ENCODE data around the gene DHRSX.
"Not testable (repeated sequence)": the region's sequence is repeated elsewhere in the genome, so short reads cannot be mapped to it uniquely, and the experiment has no call there.

Gene DHRSX

DNA sequence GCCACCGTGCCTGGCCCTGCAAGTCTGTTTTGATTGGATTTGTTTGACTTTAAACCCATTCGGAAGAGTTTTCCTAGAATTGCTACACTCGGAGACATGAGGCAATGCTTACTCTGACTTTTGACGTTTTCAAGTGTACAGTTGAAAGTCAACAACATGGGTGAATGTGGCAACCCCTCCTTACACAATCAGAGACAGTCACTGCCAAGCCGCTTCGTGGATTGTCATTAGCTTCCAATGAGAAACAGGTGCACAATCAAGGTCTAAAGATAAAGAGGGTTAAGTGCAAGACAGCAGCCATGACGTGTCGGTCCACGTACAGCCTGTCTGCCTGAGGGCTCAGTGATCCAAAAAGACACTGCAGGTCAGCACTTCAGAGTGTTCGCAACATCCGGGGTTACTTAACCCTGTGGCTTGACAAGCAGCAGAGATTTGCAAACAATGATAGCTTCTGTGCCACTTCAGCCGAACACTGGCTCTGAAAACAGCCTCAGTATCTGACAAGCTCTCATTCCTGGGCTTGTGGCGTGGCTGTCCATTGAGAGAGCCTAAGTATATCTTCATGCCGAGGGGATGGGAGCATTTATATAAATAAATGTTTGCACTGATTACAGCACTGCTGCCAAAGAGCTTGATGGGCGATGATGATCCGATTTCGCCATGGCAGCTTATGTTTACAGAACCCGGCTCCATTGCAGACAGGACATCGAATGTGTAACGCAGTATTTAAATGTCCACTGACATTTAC, 180.0 kb downstream of the DHRSX start:
- Mint-ChIP-seq H3K36me3 (peaks cover 22% of the 10 kb centered on the region), H3K4me1 (ENCODE audit: low read depth) (no peaks in the 10 kb centered on the region), H3K9me3 (ENCODE audit: low read depth) (peaks cover 6% of the 10 kb centered on the region), H3K27ac (no peak overlapping the region), H3K27me3 (no peaks in the 10 kb centered on the region), H3K4me3 (no peak overlapping the region)

DNA sequence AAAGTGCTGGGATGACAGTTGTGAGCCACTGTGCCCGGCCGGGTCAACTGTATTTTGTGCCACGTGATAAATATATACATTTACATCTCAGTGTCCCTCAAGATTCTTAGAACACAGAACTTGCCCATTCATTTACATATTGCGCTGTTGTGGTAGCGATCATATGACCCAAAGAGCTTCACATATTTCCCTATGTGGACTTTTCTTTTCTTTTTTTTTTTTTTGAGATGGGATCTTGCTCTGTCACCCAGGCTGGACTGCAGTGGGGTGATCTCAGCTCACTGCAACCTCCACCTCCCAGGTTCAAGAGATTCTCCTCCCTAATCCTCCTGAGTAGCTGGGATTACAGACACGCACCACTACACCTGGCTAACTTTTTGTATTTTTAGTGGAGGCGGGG, 180.7 kb downstream of the DHRSX start:
- H3K4me1 Mint-ChIP-seq (ENCODE audit: low read depth): no peaks in the 10 kb centered on the region
- no peak overlapping the region for H3K27ac Mint-ChIP-seq
- H3K4me3 Mint-ChIP-seq: no peak overlapping the region
- no peaks in the 10 kb centered on the region for H3K27me3 Mint-ChIP-seq
- peaks cover 18% of the 10 kb centered on the region for H3K36me3 Mint-ChIP-seq
- H3K9me3 Mint-ChIP-seq (ENCODE audit: low read depth): peaks cover 4% of the 10 kb centered on the region

DNA sequence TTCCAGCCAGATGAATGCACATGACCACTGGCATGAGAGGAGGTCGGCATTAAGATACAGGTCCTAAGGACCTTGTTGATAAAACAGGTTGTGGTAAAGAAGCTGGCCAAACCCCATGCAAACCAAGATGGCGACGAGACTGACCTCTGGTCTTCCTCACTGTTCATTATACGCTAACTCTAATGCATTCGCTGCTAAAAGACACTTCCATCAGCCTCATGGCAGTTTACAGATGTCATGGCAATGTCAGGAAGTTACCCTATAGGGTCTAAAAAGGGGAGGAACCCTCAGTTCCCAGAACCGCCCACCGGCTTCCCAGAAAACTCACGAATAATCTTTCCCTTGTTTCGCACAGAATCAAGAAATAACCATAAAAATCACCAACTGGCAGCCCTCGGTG, 182.4 kb downstream of the DHRSX start:
- no peak overlapping the region for H3K4me3 Mint-ChIP-seq
- H3K27ac Mint-ChIP-seq: no peak overlapping the region
- H3K9me3 Mint-ChIP-seq (ENCODE audit: low read depth): peaks cover 4% of the 10 kb centered on the region
- H3K27me3 Mint-ChIP-seq: no peaks in the 10 kb centered on the region
- H3K36me3 Mint-ChIP-seq: peaks cover 16% of the 10 kb centered on the region
- H3K4me1 Mint-ChIP-seq (ENCODE audit: low read depth): no peaks in the 10 kb centered on the region

DNA sequence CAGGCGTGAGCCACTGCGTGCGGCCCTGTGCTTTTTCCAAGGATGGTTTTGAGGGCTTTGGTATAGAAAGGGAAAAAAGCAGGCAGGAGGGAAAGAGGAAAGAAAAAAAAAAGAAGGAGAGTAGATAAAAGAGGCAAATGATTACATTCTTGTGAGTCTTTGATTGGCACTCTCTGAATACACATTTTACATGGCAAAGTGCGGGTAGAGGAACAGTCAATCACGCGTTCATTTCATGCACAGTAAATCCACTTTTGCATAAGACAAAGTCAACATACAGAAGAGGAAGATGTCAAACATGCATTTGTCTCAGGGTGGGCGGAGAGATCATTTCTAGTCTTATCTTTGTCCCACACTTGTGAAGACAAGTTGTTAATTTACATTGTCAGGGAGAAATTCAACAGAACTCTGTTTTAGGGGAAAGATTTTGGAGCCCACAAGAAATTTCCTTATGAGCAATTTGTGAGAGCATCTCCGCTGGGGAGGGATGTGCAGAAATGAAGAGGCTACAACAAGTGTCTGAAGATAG, 183.2 kb downstream of the DHRSX start:
- no peaks in the 10 kb centered on the region for H3K9me3 Mint-ChIP-seq (ENCODE audit: low read depth)
- no peak overlapping the region for H3K27ac Mint-ChIP-seq
- H3K4me1 Mint-ChIP-seq (ENCODE audit: low read depth): no peaks in the 10 kb centered on the region
- H3K27me3 Mint-ChIP-seq: no peaks in the 10 kb centered on the region
- no peak overlapping the region for H3K4me3 Mint-ChIP-seq
- peaks cover 16% of the 10 kb centered on the region for H3K36me3 Mint-ChIP-seq

DNA sequence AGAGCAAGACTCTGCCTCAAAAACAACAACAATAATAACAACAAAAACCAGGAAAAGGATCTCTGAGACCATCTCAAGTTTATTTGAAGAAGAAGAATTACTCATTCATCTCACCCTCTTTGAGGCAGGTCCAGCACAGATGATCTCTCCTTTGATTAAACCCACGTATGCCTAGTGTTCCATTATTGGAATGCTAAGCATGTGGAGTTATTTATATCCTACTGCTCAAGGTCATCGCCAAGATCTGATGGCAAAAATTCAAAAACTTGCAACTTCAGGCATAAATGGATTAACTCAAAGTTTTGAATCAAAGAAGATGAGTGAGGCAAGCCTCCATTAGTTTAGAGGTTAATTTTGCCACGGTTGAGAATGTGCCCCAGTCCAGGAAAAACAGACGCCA, 184.2 kb downstream of the DHRSX start:
- Mint-ChIP-seq H3K27ac (no peak overlapping the region), H3K9me3 (ENCODE audit: low read depth) (no peaks in the 10 kb centered on the region), H3K4me3 (no peak overlapping the region), H3K4me1 (ENCODE audit: low read depth) (no peaks in the 10 kb centered on the region), H3K36me3 (peaks cover 15% of the 10 kb centered on the region), H3K27me3 (no peaks in the 10 kb centered on the region)

DNA sequence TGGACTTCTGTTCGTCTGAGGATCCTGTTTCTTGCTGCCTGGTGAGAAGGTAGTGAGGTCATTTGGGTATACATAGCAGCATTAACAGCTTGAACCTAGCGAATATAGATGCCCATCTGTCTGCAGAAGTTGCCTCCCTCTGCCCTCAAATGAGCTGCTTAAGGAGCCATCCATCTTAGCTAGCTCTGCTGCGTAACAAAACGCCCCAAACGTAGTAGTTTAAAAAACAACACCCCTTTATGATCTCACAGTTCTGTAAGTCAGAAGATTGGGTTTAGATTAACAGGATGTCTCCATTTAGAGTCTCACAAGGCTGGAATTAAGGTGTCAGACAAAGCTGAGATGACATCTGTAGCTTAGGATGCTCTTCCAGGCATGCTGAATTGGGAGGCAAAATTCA, 185.3 kb downstream of the DHRSX start:
- H3K27me3 Mint-ChIP-seq: no peaks in the 10 kb centered on the region
- H3K9me3 Mint-ChIP-seq (ENCODE audit: low read depth): no peaks in the 10 kb centered on the region
- H3K4me3 Mint-ChIP-seq: no peak overlapping the region
- H3K27ac Mint-ChIP-seq: no peak overlapping the region
- peaks cover 20% of the 10 kb centered on the region for H3K36me3 Mint-ChIP-seq
- no peaks in the 10 kb centered on the region for H3K4me1 Mint-ChIP-seq (ENCODE audit: low read depth)

DNA sequence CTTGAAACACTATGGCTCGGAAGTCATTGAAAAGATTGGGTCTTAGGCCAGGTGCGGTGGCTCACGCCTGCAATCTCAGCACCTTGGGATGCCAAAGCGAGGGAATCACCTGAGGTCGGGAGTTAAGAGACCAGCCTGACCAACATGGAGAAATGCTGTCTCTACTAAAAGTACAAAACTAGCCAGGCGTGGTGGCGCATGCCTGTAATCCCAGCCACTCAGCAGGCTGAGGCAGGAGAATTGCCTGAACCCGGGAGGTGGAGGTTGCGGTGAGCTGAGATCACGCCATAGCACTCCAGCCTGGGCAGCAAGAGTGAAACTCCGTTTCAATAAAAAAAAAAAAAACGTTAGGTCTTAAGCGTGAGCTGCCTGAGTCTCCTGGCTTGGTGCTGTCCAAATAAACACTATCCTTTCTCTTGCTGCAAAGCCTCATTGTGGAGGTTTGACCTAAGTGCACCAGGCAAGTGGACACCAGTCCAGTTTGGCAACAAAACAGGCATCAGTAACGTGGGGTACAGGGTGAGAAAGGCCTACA, 185.9 kb downstream of the DHRSX start:
- Mint-ChIP-seq H3K27me3 (no peaks in the 10 kb centered on the region), H3K9me3 (ENCODE audit: low read depth) (no peaks in the 10 kb centered on the region), H3K4me3 (no peak overlapping the region), H3K36me3 (peaks cover 23% of the 10 kb centered on the region), H3K27ac (no peak overlapping the region), H3K4me1 (ENCODE audit: low read depth) (no peaks in the 10 kb centered on the region)

DNA sequence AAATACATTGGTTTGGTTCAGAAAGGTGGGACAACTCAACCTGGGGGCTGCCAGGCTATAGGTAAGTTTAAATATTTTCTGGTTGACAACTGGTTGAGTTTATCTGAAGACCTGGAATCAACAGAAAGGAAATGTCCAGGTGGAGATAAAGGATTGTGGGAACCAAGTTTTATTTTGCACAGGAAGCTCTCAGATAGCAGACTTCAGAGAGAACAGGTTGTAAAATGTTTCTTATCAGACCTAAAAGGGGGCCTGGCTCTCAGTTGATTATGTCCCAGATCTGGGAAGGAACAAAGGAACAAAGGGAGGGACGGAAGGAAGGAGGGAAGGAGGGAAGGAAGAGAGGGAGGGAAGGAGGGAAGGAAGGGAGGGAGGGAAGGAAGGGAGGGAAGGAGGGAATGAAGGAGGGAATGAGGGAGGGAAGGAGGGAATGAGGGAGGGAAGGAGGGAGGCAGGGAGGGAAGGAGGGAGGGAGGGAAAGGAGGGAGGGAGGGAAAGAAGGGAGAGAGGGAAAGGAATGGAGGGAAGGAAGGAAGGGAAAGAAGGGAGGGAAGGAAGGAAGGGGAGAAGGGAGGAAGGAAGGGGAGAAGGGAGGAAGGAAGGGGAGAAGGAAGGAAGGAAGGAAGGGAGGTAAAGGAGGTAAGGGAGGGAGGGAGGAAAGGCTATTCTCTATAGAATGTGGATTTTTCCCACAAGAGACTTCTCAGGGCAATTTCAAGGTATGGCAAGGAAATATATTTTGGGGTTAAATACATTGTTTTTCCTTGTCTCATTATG, 186.7 kb downstream of the DHRSX start:
- Mint-ChIP-seq H3K36me3 (peaks cover 23% of the 10 kb centered on the region), H3K4me3 (no peak overlapping the region), H3K4me1 (ENCODE audit: low read depth) (no peaks in the 10 kb centered on the region), H3K27me3 (no peaks in the 10 kb centered on the region), H3K9me3 (ENCODE audit: low read depth) (no peaks in the 10 kb centered on the region), H3K27ac (no peak overlapping the region)

DNA sequence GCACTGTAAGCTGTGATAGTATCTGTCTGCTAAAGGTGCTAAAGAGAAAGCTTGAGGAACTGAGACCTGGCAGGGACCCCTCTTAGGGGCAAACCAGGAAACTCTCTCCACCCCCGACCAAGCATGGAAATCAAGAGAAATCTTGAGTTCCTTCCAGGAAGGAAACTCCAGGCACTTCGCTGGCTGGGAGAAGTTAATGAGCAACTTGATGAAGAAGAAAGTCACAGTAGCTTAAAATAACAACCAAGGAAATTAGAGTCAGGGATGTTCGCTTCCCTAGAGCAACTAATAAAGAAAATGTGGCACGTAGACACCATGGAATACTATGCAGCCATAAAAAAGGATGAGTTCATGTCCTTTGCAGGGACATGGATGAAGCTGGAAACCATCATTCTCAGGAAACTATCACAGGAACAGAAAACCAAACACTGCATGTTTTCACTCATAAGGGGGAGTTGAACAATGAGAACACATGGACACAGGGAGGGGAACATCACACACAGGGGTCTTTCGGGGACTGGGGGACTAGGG, 188.7 kb downstream of the DHRSX start:
- H3K9me3 Mint-ChIP-seq (ENCODE audit: low read depth); H3K27me3 Mint-ChIP-seq; H3K4me3 Mint-ChIP-seq; H3K27ac Mint-ChIP-seq; H3K4me1 Mint-ChIP-seq (ENCODE audit: low read depth): not testable (repeated sequence)
- H3K36me3 Mint-ChIP-seq: peaks cover 21% of the 10 kb centered on the region

DNA sequence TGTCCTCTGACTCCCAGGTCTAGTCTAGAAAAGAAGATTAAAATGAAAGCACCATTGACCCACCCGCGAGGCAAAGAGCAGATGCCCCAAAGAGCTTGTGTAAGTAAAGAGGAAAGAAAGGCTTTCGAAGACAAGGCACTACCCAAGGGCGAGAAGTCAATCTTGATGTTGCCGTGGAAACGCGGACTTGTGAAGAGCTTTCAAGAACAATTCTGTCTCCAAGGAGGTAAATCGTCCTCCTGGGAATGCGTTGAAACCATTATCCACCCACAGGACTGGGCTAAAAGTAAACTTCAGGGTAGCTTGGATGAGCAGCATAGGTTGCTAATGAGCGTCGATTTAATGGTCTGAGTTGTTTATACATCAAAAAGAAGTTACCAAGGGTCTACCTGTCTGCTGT, 189.3 kb downstream of the DHRSX start:
- Mint-ChIP-seq H3K27ac (no peak overlapping the region), H3K27me3 (no peaks in the 10 kb centered on the region), H3K4me3 (no peak overlapping the region), H3K4me1 (ENCODE audit: low read depth) (no peaks in the 10 kb centered on the region), H3K9me3 (ENCODE audit: low read depth) (no peaks in the 10 kb centered on the region), H3K36me3 (peaks cover 25% of the 10 kb centered on the region)

DNA sequence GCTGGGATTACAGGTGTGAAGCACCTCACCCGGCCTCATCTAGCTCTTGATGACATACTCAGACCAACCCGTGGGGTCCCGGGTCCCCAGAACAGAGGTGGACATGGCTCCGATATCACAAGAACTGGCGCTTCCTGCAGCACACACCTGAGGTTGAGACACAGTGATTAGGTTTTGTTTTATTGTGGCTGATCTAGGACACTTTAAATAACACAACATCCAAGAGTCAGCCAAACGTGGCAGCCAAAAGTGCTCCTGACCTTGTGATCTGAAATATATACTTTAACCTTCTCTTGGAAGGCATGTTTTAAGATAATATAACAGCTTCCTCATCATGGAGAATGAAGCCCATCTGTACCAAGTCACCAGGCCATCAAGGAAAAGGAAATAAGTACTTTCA, 198.9 kb downstream of the DHRSX start:
- Mint-ChIP-seq H3K27me3 (no peaks in the 10 kb centered on the region), H3K36me3 (peaks cover 30% of the 10 kb centered on the region), H3K4me1 (ENCODE audit: low read depth) (no peaks in the 10 kb centered on the region), H3K4me3 (no peak overlapping the region), H3K9me3 (ENCODE audit: low read depth) (peaks cover 7% of the 10 kb centered on the region), H3K27ac (no peak overlapping the region)

DNA sequence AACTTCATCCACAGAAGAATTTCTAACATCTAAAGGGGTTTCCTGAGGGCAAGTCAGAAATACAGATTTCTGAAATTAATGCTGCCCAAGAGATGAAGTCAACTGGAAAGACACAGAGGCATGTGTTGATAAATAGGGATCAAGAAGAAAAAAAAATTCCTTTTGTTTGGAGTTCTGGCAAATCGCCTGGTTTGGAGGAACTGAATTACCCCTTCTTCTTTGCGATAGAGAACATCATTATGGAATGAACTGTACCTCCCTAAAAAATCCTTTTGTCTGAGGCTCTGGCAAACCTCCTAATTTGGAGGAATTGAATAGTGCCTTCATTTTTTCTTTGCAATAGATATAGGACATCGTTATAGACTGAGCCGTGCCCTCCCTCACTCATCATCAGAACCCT, 200.9 kb downstream of the DHRSX start:
- H3K27ac Mint-ChIP-seq: no peak overlapping the region
- H3K27me3 Mint-ChIP-seq: no peaks in the 10 kb centered on the region
- no peak overlapping the region for H3K4me3 Mint-ChIP-seq
- H3K4me1 Mint-ChIP-seq (ENCODE audit: low read depth): no peaks in the 10 kb centered on the region
- peaks cover 16% of the 10 kb centered on the region for H3K36me3 Mint-ChIP-seq
- peaks cover 9% of the 10 kb centered on the region for H3K9me3 Mint-ChIP-seq (ENCODE audit: low read depth)

DNA sequence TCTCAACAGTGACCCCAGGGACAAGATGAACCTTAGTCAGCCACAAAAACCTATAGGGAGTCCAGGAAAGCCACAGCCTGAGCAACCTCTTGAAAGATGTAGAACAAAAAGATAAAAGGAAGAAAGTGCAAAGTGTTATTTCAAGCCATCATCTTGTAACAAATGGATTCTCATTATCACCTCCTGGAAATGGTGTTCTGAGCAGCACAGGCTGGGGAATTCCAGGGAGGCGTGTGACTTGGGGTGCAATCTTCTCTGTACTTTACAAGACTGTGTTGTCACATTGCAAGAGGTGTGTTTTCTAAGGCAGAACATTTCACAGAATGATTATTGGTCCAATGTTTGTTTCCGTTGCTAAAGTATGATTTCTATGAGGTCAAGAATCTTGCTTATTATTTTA, 214.0 kb downstream of the DHRSX start:
- Mint-ChIP-seq H3K4me1 (ENCODE audit: low read depth) (no peaks in the 10 kb centered on the region), H3K27ac (no peak overlapping the region), H3K4me3 (no peak overlapping the region), H3K27me3 (no peaks in the 10 kb centered on the region), H3K36me3 (peaks cover 44% of the 10 kb centered on the region), H3K9me3 (ENCODE audit: low read depth) (no peaks in the 10 kb centered on the region)

DNA sequence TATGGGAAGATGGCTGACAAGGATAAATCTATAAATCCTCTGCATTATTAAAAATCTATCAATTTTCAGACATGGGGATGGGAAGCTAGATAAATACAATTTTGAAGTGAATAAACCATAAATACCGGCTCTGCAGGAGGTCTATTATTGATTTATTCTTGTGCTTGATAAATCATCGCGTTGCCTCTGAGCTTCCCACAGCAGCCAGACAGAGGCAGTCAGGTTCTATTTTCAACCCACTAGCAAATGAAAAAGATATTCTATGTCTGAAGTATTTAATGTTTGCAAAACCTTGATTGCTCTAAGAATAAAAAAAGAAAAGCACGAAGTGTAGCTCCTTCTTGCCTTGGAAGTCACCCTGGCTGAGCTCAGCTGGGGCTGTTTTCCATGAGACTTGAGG, 216.2 kb downstream of the DHRSX start:
- H3K4me3 Mint-ChIP-seq: no peak overlapping the region
- H3K9me3 Mint-ChIP-seq (ENCODE audit: low read depth): no peaks in the 10 kb centered on the region
- H3K27me3 Mint-ChIP-seq: no peaks in the 10 kb centered on the region
- peaks cover 30% of the 10 kb centered on the region for H3K36me3 Mint-ChIP-seq
- no peak overlapping the region for H3K27ac Mint-ChIP-seq
- no peaks in the 10 kb centered on the region for H3K4me1 Mint-ChIP-seq (ENCODE audit: low read depth)

DNA sequence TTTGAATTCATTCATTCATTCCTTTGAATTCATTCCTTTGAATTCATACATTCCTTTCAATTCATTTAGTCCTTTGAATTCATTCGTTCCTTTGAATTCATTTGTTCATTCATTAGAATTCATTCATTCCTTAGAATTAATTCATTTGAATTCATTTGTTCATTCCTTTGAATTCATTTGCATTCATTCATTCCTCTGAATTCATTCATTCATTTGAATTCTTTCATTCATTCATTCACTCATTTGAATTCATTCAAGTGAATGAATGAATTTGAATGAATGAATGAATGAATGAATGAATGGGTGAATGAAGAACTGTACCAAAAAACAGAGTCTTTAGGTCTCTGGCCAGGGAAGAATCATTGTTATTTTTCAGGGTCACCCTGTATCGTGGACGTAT, 216.6 kb downstream of the DHRSX start:
- no peak overlapping the region for H3K4me3 Mint-ChIP-seq

More for the DNA sequence above, 216.6 kb downstream of the DHRSX start:
- no peaks in the 10 kb centered on the region for H3K9me3 Mint-ChIP-seq (ENCODE audit: low read depth)
- peaks cover 30% of the 10 kb centered on the region for H3K36me3 Mint-ChIP-seq
- H3K27ac Mint-ChIP-seq: no peak overlapping the region
- no peaks in the 10 kb centered on the region for H3K27me3 Mint-ChIP-seq
- no peaks in the 10 kb centered on the region for H3K4me1 Mint-ChIP-seq (ENCODE audit: low read depth)
